Stimulated activated CD4-positive, alpha-beta T cell treated with anti-CD3 and anti-CD28 coated beads, TNF-alpha, amount 100 ng/mL, for 1 hour (primary cell): ENCODE measurements around the gene HMOX1.
"Not testable (repeated sequence)": the region's sequence is repeated elsewhere in the genome, so short reads cannot be mapped to it uniquely, and the experiment has no call there.

Experiments
- DNase-seq, 3 donors: peaks; one replicate each; pipeline ENCODE4 v3.0.0-alpha.2; 2020; ENCODE audit warnings: low read depth in 3 of 3, low spot score in 1 of 3

The HMOX1 gene

GRCh38 chr22:35431483-35432227, 50.8 kb downstream of the HMOX1 start:
- DNase-seq = no peak

- no peak for DNase-seq
These were observed 51.5 kb downstream of the HMOX1 start for GRCh38 chr22:35432228-35432905.

GRCh38 chr22:35434061-35434710, 53.3 kb downstream of the HMOX1 start:
- no peak for DNase-seq

GRCh38 chr22:35435201-35435740, 54.4 kb downstream of the HMOX1 start:
- DNase-seq = no peak

GRCh38 chr22:35436421-35436820, 55.5 kb downstream of the HMOX1 start:
- DNase-seq = no peak

- DNase-seq = no peak
These were observed 56.2 kb downstream of the HMOX1 start for GRCh38 chr22:35437049-35437448.

- not testable (repeated sequence) for DNase-seq
These were observed 57.9 kb downstream of the HMOX1 start for GRCh38 chr22:35438673-35439364.

- DNase-seq = no peak
These were observed 58.4 kb downstream of the HMOX1 start for GRCh38 chr22:35439365-35439717.

GRCh38 chr22:35440129-35440528, 59.2 kb downstream of the HMOX1 start:
- no peak for DNase-seq

GRCh38 chr22:35441489-35442100, 60.7 kb downstream of the HMOX1 start:
- DNase-seq = no peak

- DNase-seq = no peak
These were observed 61.6 kb downstream of the HMOX1 start for GRCh38 chr22:35442471-35442870.

- no peak for DNase-seq
These were observed 62.4 kb downstream of the HMOX1 start for GRCh38 chr22:35443338-35443737.
